Measurements from ENCODE around the gene STPG1. TPM values are rescaled to one million over a fixed set of nuclear protein-coding genes. Genes with fewer than 3 reads are reported as not detected.
A peak's percentile ranks its signal among the peaks of the same experiment; 100 is the strongest.

The STPG1 gene
- total and polyA plus RNA-seq, 2 of the 13 experiments (the other 11 are each of a cell fraction or from before 2014, with no cell fraction given) = 3.4 to 4.3 TPM

DNA sequence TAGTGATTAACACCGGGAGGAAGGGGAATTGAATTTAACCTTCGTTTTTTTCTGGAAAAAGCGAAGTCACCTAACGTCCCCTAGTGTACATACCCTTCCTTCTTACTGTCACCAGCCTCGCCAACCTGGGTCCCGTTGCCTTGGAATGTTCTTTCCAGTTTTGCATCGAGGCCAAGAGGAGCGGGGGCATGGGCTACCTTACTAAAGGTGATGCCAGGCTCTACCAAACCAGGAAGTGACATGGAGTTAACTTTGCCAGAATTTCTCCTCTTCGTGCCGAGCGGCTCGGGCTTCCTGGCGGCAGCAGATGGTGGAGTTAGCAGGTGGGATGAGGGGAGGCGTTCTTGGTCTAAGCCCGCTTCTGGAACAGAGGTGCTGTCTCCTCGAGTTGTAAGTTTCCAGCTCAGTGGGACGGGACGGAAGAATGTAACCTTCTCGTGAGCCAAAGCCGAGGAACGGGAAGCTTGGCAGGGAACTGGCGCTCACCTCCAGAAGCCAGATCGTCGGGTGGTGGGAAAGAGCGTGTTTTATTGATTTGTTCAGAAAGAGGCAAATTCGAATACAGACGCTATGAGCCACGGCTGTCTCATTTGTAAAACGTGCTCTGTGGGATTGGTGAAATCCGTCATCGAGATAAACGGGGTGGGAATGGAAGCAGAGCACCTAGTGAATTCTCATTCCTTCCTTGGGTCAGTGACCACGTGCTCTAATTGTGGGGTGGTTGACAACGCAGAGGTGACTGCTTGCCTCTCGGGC lies 2.5 kb upstream of the STPG1 start (continued):
- TF ChIP-seq, protein P1, sequence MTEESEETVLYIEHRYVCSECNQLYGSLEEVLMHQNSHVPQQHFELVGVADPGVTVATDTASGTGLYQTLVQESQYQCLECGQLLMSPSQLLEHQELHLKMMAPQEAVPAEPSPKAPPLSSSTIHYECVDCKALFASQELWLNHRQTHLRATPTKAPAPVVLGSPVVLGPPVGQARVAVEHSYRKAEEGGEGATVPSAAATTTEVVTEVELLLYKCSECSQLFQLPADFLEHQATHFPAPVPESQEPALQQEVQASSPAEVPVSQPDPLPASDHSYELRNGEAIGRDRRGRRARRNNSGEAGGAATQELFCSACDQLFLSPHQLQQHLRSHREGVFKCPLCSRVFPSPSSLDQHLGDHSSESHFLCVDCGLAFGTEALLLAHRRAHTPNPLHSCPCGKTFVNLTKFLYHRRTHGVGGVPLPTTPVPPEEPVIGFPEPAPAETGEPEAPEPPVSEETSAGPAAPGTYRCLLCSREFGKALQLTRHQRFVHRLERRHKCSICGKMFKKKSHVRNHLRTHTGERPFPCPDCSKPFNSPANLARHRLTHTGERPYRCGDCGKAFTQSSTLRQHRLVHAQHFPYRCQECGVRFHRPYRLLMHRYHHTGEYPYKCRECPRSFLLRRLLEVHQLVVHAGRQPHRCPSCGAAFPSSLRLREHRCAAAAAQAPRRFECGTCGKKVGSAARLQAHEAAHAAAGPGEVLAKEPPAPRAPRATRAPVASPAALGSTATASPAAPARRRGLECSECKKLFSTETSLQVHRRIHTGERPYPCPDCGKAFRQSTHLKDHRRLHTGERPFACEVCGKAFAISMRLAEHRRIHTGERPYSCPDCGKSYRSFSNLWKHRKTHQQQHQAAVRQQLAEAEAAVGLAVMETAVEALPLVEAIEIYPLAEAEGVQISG (CRISPR knock-in tag; IDR thresholded peaks at IDR 0.05) = no peak
- TF ChIP-seq ZBTB3 (CRISPR knock-in tag; IDR thresholded peaks at IDR 0.05; ENCODE audit: borderline replicate concordance, low read depth) (no peak; the same call in 1 of the 2 replicates), TBX2 (CRISPR knock-in tag; IDR thresholded peaks at IDR 0.05; ENCODE audit: borderline replicate concordance) (no peak), CHCHD3 (CRISPR knock-in tag; IDR thresholded peaks at IDR 0.05) (no peak), ZMAT5 (CRISPR knock-in tag; IDR thresholded peaks at IDR 0.05; ENCODE audit: borderline replicate concordance, low read depth) (no peak), ZFX (CRISPR knock-in tag; IDR thresholded peaks at IDR 0.05; ENCODE audit: low read depth) (no peak), SSRP1 (CRISPR knock-in tag; IDR thresholded peaks at IDR 0.05) (no peak), ZIK1 (CRISPR knock-in tag; IDR thresholded peaks at IDR 0.05; ENCODE audit: borderline replicate concordance, low read depth) (0 out of 2 replicates have a peak, but pooled peaks have one; percentile 12), MXD3 (CRISPR knock-in tag; IDR thresholded peaks at IDR 0.05) (no peak), DBP (CRISPR knock-in tag; IDR thresholded peaks at IDR 0.05; ENCODE audit: not compliant biosample characterization) (no peak), HNF1A (IDR thresholded peaks at IDR 0.05; ENCODE audit: low read depth) (no peak), HNF1A (CRISPR knock-in tag; IDR thresholded peaks at IDR 0.05; ENCODE audit: borderline replicate concordance) (no peak), ZNF512B (CRISPR knock-in tag; IDR thresholded peaks at IDR 0.05; ENCODE audit: borderline replicate concordance) (no peak), SNAPC2 (CRISPR knock-in tag; IDR thresholded peaks at IDR 0.05) (no peak)

Data from HepG2 (cell line).